HG02870 (cell line): ENCODE measurements around the gene WNK2.

Experiments
- ATAC-seq: cut with Tn5 transposase; IDR thresholded peaks from one replicate; pipeline ENCODE4 v1.9.1; 2021; ENCODE audit warnings: mild to moderate bottlenecking, moderate library complexity; ENCODE audit not compliant: unreplicated experiment

Gene WNK2

GRCh38 chr9:93263334-93264229 is 79.6 kb downstream of the WNK2 start:
- no peak for ATAC-seq

- ATAC-seq: no peak
Measured at GRCh38 chr9:93264338-93265125, 80.6 kb downstream of the WNK2 start.

GRCh38 chr9:93265301-93265971 is 81.5 kb downstream of the WNK2 start:
- ATAC-seq: no peak

- no peak for ATAC-seq
Measured at GRCh38 chr9:93265972-93266371, 82.0 kb downstream of the WNK2 start.

GRCh38 chr9:93266521-93267001 is 82.6 kb downstream of the WNK2 start:
- no peak for ATAC-seq

GRCh38 chr9:93267091-93267541 is 83.2 kb downstream of the WNK2 start:
- no peak for ATAC-seq

- ATAC-seq: no peak
Measured at GRCh38 chr9:93267681-93268505, 84.0 kb downstream of the WNK2 start.

GRCh38 chr9:93268551-93269314 is 84.8 kb downstream of the WNK2 start:
- no peak for ATAC-seq

- ATAC-seq: no peak
Measured at GRCh38 chr9:93270976-93271375, 87.0 kb downstream of the WNK2 start.

- ATAC-seq: no peak
Measured at GRCh38 chr9:93276973-93277372, 93.0 kb downstream of the WNK2 start.

- no peak for ATAC-seq
Measured at GRCh38 chr9:93278144-93278543, 94.2 kb downstream of the WNK2 start.

- no peak for ATAC-seq
Measured at GRCh38 chr9:93280661-93281259, 96.8 kb downstream of the WNK2 start.

- ATAC-seq: no peak
Measured at GRCh38 chr9:93286252-93287188, 102.6 kb downstream of the WNK2 start.

- ATAC-seq: no peak
Measured at GRCh38 chr9:93287189-93287552, 103.2 kb downstream of the WNK2 start.

GRCh38 chr9:93287593-93287992 is 103.7 kb downstream of the WNK2 start:
- no peak for ATAC-seq

- ATAC-seq: no peak
Measured at GRCh38 chr9:93288341-93288740, 104.4 kb downstream of the WNK2 start.

GRCh38 chr9:93288891-93289883 is 105.2 kb downstream of the WNK2 start:
- no peak for ATAC-seq
